Esophagus muscularis mucosa (tissue), 4 donors: Measurements from ENCODE around the gene MYO15B. TPM values are rescaled to one million over a fixed set of nuclear protein-coding genes. Genes with fewer than 3 reads are reported as not detected.

Experiments used
- DNase-seq: peaks from one replicate; pipeline ENCODE4 v3.0.0-alpha.2; 2017; ENCODE audit errors: extremely low spot score
- H3K27ac ChIP-seq, 4 donors: fragments of 200-600 bp; sonication (generic); replicated peaks in 1 of 4; 1 replicate in 3 of 4; 2 replicates in 1 of 4; pipeline ENCODE4 v1.5.1; 2016 to 2019; ENCODE audit warnings: mild to moderate bottlenecking in 1 of 4
- H3K27me3 ChIP-seq, 4 donors: fragments of 200-600 bp; sonication (generic); one replicate each; pipeline versions ENCODE4 v1.5.1 to v1.6.0; 2016 to 2019
- H3K36me3 ChIP-seq, 4 donors: fragments of 200-600 bp; sonication (generic); one replicate each; pipeline ENCODE4 v1.5.1; 2016 to 2019
- H3K4me1 ChIP-seq, 4 donors: fragments of 200-600 bp; sonication (generic); one replicate each; pipeline ENCODE4 v1.5.1; 2016 to 2019
- H3K4me3 ChIP-seq, 4 donors: fragments of 200-600 bp; sonication (generic); 1 replicate in 2 of 4; 2 replicates in 2 of 4; pipeline ENCODE4 v1.5.1; 2016 to 2019; ENCODE audit warnings: mild to moderate bottlenecking in 4 of 4, moderate library complexity in 1 of 4
- H3K9me3 ChIP-seq, 4 donors: fragments of 200-600 bp; sonication (generic); 1 replicate in 3 of 4; 2 replicates in 1 of 4; pipeline ENCODE4 v1.5.1; 2016 to 2019
- EP300 ChIP-seq: sonication (generic); formaldehyde crosslinking; IDR thresholded peaks from one replicate; pipeline ENCODE4 v1.6.1; 2017; ENCODE audit warnings: antibody characterized with exemption
- POLR2A ChIP-seq: fragments of 450-650 bp; IDR thresholded peaks from one replicate; pipeline ENCODE4 v1.6.1; 2017; ENCODE audit warnings: antibody characterized with exemption, moderate library complexity, mild to moderate bottlenecking, low read depth
- POLR2AphosphoS5 ChIP-seq, 2 donors: sonication (generic); formaldehyde crosslinking; IDR thresholded peaks; one replicate each; pipeline ENCODE4 v1.6.1; 2017; ENCODE audit warnings: antibody characterized with exemption in 2 of 2
- WGBS: methylation state at CpG from one replicate; pipeline ENCODE4 v1.1.5; 2018; 5-methylcytosine and 5-hydroxymethylcytosine counted together
- intact Hi-C: fragments of 100-400 bp; cut with DNase I; formaldehyde crosslinking; loops from one replicate; pipeline ENCODE4 v1.15.1; 2023
- total RNA-seq, 4 donors: library from RNA; depleted of rRNA; stranded (reverse); fragments of >200 nt; gene quantifications; one replicate each; pipeline versions ENCODE4 v1.1.0 to v1.2.1, GENCODE V29; 2016
- TF ChIP-seq, protein P1 (sequence below), 3 experiments: fragments of 200-600 bp in 2 of 3; fragments of 450-650 bp in 1 of 3; sonication (generic) in 2 of 3; IDR thresholded peaks; one replicate each; pipeline ENCODE4 v1.5.1; 2017 to 2019; ENCODE audit warnings: antibody characterized with exemption in 3 of 3, mild to moderate bottlenecking in 2 of 3, moderate library complexity in 1 of 3

MYO15B gene
- total RNA-seq, 4 donors from 2014 or later, result 34.5 to 61.9 (median 43.4) TPM

DNA sequence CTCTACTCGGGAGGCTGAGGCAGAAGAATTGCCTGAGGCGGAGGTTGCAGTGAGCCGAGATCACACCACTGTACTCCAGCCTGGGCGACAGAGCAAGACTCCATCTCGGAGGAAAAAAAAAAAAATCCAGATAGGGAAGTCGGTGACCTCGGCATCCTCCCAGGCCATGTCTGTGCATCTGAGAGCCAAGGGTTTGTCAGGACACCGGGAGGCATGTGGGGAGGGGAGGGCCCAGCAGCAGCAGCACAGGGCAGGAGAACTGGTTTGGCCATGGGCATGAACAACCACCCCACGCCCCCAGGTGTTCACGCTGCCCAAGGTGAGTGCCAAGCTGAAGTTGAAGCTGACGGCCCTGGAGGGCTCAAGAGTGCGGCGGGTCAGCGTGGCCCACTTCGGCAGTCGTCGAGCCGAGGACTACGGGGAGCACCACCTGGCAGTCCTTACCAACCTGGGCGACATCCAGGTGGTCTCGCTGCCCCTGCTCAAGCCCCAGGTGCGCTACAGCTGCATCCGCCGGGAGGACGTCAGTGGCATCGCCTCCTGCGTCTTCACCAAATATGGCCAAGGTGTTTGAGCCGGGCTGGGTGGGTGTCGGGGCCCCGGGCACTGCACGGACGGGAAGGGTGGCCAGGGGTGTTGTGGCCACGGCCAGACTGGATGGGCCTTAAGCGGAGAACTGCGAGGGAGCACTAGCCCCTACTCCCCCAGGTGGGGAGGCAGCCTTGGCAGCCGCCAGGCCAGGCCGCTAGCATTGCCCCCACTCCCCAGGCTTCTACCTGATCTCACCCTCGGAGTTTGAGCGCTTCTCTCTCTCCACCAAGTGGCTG, 14.7 kb upstream of the MYO15B start:
- H3K4me1 ChIP-seq, result no peaks in the 10 kb centered on the region
- 95% methylated on average over 25 of the region's 39 CpGs for WGBS
- no peak overlapping the region for H3K27ac ChIP-seq
- no peaks in the 10 kb centered on the region for H3K9me3 ChIP-seq
- no peak for DNase-seq
- H3K36me3 ChIP-seq, result peaks cover 0 to 2% (median 0%) of the 10 kb centered on the region in 4 donors
- no peak for TF ChIP-seq POLR2AphosphoS5 (IDR thresholded peaks at IDR 0.05)
- TF ChIP-seq, protein P1, sequence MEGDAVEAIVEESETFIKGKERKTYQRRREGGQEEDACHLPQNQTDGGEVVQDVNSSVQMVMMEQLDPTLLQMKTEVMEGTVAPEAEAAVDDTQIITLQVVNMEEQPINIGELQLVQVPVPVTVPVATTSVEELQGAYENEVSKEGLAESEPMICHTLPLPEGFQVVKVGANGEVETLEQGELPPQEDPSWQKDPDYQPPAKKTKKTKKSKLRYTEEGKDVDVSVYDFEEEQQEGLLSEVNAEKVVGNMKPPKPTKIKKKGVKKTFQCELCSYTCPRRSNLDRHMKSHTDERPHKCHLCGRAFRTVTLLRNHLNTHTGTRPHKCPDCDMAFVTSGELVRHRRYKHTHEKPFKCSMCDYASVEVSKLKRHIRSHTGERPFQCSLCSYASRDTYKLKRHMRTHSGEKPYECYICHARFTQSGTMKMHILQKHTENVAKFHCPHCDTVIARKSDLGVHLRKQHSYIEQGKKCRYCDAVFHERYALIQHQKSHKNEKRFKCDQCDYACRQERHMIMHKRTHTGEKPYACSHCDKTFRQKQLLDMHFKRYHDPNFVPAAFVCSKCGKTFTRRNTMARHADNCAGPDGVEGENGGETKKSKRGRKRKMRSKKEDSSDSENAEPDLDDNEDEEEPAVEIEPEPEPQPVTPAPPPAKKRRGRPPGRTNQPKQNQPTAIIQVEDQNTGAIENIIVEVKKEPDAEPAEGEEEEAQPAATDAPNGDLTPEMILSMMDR (IDR thresholded peaks at IDR 0.05), result no peak
- TF ChIP-seq EP300, result no peak
- no peak for TF ChIP-seq POLR2A
- intact Hi-C loops, result no loop called here
- H3K4me3 ChIP-seq, result no peak overlapping the region
- no peaks in the 10 kb centered on the region for H3K27me3 ChIP-seq

GRCh38 chr17:75573540-75573957, 14.1 kb upstream of the MYO15B start:
- no peaks in the 10 kb centered on the region for H3K9me3 ChIP-seq
- no peak overlapping the region for H3K4me3 ChIP-seq
- H3K4me1 ChIP-seq, result peaks cover 0 to under 1% (median 0%) of the 10 kb centered on the region in 4 donors
- WGBS, result 91% methylated on average over 13 of the region's 16 CpGs
- no peaks in the 10 kb centered on the region for H3K27me3 ChIP-seq
- no peak for DNase-seq
- H3K36me3 ChIP-seq, result peaks cover 0 to 2% (median 0%) of the 10 kb centered on the region in 4 donors
- intact Hi-C loops, result no loop called here
- H3K27ac ChIP-seq, result no peak overlapping the region
- TF ChIP-seq, protein P1 (IDR thresholded peaks at IDR 0.05), result no peak
- TF ChIP-seq EP300 (no peak), POLR2A (no peak), POLR2AphosphoS5 (IDR thresholded peaks at IDR 0.05) (no peak)

DNA sequence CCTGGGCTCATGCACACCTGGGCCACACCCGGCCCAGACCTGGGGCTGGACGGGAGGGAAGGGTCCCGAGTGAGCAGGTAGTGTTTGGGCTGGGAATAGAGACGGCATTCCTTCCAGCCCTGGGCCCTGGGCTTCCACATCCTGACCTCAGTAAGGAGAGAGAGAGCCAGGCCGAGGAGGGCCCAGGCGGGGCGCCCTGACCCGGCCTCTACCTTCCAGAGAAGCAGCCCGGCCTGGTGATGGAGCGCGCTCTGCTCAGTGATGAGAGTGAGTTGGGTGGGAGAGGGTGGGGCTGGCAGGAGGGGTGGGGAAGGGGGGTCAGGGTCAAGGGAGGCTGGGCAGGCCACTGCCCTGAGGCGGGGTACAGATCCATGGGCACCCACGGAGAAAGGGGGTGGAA, 13.6 kb upstream of the MYO15B start:
- no peaks in the 10 kb centered on the region for H3K9me3 ChIP-seq
- no peaks in the 10 kb centered on the region for H3K27me3 ChIP-seq
- intact Hi-C loops, result no loop called here
- H3K36me3 ChIP-seq, result no peaks in the 10 kb centered on the region
- H3K4me3 ChIP-seq, result no peak overlapping the region
- H3K4me1 ChIP-seq, result peaks cover 0 to 5% (median 2%) of the 10 kb centered on the region in 4 donors
- TF ChIP-seq POLR2AphosphoS5 (IDR thresholded peaks at IDR 0.05), result no peak
- WGBS, result 70% methylated on average over 2 of the region's 13 CpGs
- DNase-seq, result no peak
- no peak overlapping the region for H3K27ac ChIP-seq

DNA sequence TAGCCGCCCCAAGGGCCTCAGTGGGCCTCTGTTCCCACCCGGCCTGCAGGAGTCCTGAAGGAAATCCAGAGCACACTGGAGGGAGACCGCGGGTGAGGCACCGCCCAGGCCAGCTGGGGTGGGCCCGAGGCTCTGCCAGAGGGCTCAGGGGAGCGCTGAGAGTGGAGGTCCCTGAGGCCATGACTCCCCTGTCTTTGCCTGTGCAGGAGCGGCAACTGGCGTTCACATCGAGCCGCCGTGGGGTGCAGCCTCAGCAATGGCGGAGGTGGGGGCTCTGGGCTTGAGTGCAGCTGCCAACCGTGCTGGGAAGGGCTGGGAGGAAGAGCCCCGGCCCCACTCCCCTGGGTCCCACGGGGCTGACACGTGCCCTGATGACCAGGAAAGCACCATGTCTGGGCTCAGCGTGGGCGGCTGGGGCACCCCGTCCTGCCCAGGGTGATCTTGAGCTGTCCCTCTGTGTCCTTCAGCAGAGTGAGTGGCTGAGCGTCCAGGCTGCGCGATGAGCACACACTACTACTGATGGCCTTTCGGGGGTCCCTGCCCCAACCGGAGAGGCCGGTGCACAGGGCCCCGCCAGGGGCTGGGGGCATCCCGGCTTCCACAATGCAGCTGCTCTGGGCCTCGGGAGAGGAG, 13.1 kb upstream of the MYO15B start:
- DNase-seq, result no peak
- intact Hi-C loops, result no loop called here
- H3K4me3 ChIP-seq, result no peak overlapping the region
- H3K36me3 ChIP-seq, result no peaks in the 10 kb centered on the region
- no peak for TF ChIP-seq EP300
- TF ChIP-seq, protein P1 (IDR thresholded peaks at IDR 0.05), result no peak
- no peak for TF ChIP-seq POLR2AphosphoS5 (IDR thresholded peaks at IDR 0.05)
- TF ChIP-seq POLR2A, result no peak
- H3K4me1 ChIP-seq, result peaks cover 0 to 6% (median 4%) of the 10 kb centered on the region in 4 donors
- H3K27ac ChIP-seq, result no peak overlapping the region
- H3K27me3 ChIP-seq, result no peaks in the 10 kb centered on the region
- H3K9me3 ChIP-seq, result no peaks in the 10 kb centered on the region
- WGBS, result 85% methylated on average over 23 of the region's 29 CpGs

- H3K4me1 ChIP-seq, result peaks cover 0 to 6% (median 4%) of the 10 kb centered on the region in 4 donors
- no peaks in the 10 kb centered on the region for H3K27me3 ChIP-seq
- intact Hi-C loops, result no loop called here
- H3K27ac ChIP-seq, result no peak overlapping the region
- WGBS, result 90% methylated on average over 10 of the region's 10 CpGs
- no peak for DNase-seq
- H3K36me3 ChIP-seq, result no peaks in the 10 kb centered on the region
- H3K4me3 ChIP-seq, result no peak overlapping the region
- H3K9me3 ChIP-seq, result no peaks in the 10 kb centered on the region
- TF ChIP-seq EP300 (no peak), POLR2AphosphoS5 (IDR thresholded peaks at IDR 0.05) (no peak), POLR2A (no peak)
- TF ChIP-seq, protein P1 (IDR thresholded peaks at IDR 0.05), result no peak
These were observed 12.4 kb upstream of the MYO15B start for GRCh38 chr17:75575197-75575596.
